BE2C (cell line): ENCODE results near the gene SLC5A11.

ENCODE experiments used
- DNase-seq: peaks from one replicate; pipeline ENCODE4 v3.0.0-alpha.2; 2020
- H3K27me3 ChIP-seq: fragments of 250-450 bp; sonication (Bioruptor Pico); 2 replicates; pipeline ENCODE4 v1.5.1; 2020; ENCODE audit warnings: mild to moderate bottlenecking
- H3K36me3 ChIP-seq: fragments of 250-450 bp; sonication (Bioruptor Pico); 2 replicates; pipeline ENCODE4 v1.5.1; 2020; ENCODE audit warnings: mild to moderate bottlenecking
- H3K4me1 ChIP-seq: fragments of 250-450 bp; sonication (Bioruptor Pico); 2 replicates; pipeline ENCODE4 v1.5.1; 2020
- H3K4me3 ChIP-seq: 2 replicates; pipeline ENCODE4 v1.5.1; 2011; ENCODE audit warnings: low read depth, low read length
- H3K9me3 ChIP-seq: fragments of 250-450 bp; sonication (Bioruptor Pico); 2 replicates; pipeline ENCODE4 v1.5.1; 2020
- TF ChIP-seq, protein P1 (sequence below): IDR thresholded peaks from 2 replicates; pipeline ENCODE4 v1.5.1; 2012; ENCODE audit warnings: mild to moderate bottlenecking, low read depth, low read length

Gene SLC5A11

DNA sequence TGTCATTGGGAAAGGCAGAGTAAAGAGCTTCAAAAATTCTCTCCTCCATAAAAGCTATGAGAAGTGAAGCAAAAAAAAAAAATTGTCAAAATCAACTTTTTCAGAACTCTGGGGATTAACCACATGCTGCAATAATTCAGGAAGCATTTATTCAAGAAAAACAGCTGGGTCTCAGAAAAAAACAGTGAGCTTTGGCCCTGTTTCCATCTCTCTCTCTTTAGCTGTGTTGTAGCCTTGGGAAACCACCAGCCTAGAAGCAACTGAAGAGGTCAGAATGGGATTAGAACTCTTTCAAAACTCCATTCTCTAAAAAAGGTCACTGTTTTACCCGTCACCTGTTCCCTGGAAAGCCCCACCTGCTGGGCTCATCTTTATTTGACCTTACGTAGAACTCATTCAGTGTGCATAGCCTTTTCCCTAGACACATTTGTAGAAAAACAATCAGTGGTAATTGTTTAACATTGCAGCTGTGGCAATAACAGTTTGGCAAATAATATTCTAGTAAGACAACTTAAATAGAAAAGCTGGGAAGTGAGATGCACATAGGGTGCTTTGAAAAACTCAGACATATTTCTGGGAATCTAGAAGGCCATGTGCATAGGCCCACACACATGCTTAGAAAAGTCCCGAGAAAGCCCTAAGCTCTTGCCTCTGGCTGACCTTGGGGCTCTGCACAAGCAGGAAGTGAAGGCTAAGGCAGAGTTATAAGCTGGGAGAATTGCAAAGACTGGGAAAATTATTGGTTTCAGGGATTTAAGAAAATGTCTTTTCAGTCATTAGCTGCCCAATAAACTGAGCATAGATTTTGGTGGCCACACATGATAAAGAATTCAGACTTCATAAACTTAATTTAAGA lies 18.0 kb downstream of the SLC5A11 start:
- no peaks in the 10 kb centered on the region for H3K27me3 ChIP-seq
- no peak overlapping the region for H3K4me3 ChIP-seq
- no peaks in the 10 kb centered on the region; the same call in 1 of the 2 replicates for H3K9me3 ChIP-seq
- no peaks in the 10 kb centered on the region for H3K4me1 ChIP-seq
- TF ChIP-seq, protein P1, sequence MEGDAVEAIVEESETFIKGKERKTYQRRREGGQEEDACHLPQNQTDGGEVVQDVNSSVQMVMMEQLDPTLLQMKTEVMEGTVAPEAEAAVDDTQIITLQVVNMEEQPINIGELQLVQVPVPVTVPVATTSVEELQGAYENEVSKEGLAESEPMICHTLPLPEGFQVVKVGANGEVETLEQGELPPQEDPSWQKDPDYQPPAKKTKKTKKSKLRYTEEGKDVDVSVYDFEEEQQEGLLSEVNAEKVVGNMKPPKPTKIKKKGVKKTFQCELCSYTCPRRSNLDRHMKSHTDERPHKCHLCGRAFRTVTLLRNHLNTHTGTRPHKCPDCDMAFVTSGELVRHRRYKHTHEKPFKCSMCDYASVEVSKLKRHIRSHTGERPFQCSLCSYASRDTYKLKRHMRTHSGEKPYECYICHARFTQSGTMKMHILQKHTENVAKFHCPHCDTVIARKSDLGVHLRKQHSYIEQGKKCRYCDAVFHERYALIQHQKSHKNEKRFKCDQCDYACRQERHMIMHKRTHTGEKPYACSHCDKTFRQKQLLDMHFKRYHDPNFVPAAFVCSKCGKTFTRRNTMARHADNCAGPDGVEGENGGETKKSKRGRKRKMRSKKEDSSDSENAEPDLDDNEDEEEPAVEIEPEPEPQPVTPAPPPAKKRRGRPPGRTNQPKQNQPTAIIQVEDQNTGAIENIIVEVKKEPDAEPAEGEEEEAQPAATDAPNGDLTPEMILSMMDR, result no peak
- no peak for DNase-seq
- no peaks in the 10 kb centered on the region for H3K36me3 ChIP-seq

DNA sequence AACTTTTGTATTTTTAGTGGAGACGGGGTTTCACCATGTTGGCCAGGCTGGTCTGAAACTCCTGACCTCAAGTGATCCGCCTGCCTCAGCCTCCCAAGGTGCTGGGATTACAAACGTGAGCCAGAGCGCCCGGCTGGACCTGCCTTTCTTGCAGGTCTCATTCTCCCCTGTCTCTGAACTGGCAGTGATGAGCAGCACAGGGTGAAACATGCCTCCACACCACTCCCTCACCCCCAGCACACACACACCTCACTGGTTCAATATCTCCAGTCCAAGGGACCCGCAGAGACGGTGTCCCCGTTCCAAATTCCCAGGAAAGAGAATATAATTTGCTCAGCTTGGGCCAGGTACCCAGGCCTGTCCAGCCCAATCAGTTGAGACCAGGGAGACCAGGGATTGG lies 23.3 kb downstream of the SLC5A11 start:
- DNase-seq, result no peak
- no peaks in the 10 kb centered on the region for H3K27me3 ChIP-seq
- TF ChIP-seq, protein P1, result no peak
- no peak overlapping the region for H3K4me3 ChIP-seq
- no peaks in the 10 kb centered on the region for H3K4me1 ChIP-seq
- no peaks in the 10 kb centered on the region for H3K36me3 ChIP-seq
- no peaks in the 10 kb centered on the region for H3K9me3 ChIP-seq

DNA sequence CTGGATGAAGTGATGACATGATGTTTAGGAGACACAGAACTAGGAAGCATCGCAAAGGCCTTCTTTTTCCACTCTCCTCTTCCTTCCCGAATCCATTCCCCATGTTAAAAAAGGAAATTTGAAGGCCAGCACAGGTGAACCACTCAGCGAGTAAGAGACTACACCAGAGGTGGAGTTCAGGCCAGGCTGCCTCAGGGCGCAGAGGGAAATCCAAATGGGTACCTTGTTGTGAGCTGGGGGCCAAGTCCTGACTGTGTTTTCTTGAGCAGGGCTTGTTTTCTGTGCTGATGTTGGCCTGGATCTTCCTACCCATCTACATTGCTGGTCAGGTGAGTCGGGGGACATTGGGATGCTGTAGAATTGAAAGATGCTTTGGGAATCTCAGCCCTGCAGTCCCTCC lies 26.1 kb downstream of the SLC5A11 start:
- TF ChIP-seq, protein P1, result no peak
- Histone ChIP-seq H3K9me3 (no peaks in the 10 kb centered on the region), H3K36me3 (no peaks in the 10 kb centered on the region), H3K27me3 (no peaks in the 10 kb centered on the region), H3K4me1 (no peaks in the 10 kb centered on the region), H3K4me3 (no peak overlapping the region)
- no peak for DNase-seq

DNA sequence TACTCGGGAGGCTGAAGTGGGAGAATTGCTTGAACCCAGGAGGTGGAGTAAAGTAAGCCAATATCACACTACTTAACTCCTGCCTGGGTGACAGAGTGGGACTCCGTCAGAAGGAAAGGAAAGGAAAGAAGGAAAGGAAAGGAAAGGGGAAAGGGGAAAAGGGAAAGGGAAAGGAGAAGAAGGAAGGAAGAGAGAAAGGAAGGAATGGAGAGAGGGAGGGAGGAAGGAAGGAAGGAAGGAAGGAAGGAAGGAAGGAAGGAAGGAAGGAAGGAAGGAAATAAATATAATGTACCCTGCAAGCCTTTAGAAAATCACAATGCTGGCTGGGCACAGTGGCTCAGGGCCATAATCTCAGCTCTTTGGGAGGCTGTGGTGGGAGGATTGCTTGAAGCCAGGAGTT lies 27.3 kb downstream of the SLC5A11 start:
- DNase-seq, result no peak
- Histone ChIP-seq H3K4me3 (no peak overlapping the region), H3K27me3 (no peaks in the 10 kb centered on the region), H3K9me3 (no peaks in the 10 kb centered on the region), H3K4me1 (no peaks in the 10 kb centered on the region), H3K36me3 (no peaks in the 10 kb centered on the region)
- TF ChIP-seq, protein P1, result no peak

DNA sequence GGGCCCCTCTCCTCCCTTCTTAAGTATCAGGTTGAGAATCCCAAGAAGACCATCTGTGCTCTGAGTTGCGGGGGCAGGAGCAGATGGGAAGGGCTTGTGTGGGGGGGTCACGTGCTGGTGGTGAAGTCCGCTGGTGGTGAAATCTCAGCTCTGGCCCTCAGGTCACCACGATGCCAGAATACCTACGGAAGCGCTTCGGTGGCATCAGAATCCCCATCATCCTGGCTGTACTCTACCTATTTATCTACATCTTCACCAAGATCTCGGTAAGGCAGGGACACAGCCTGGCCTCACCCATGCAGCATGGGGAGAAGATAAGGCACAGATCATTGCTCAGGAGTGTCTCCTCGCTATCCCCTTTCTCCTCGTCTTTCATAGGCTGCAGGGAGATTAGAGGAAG lies 29.7 kb downstream of the SLC5A11 start:
- H3K4me1 ChIP-seq, result no peaks in the 10 kb centered on the region
- TF ChIP-seq, protein P1, result no peak
- no peak for DNase-seq
- no peaks in the 10 kb centered on the region for H3K27me3 ChIP-seq
- H3K36me3 ChIP-seq, result no peaks in the 10 kb centered on the region
- no peaks in the 10 kb centered on the region for H3K9me3 ChIP-seq
- no peak overlapping the region for H3K4me3 ChIP-seq

DNA sequence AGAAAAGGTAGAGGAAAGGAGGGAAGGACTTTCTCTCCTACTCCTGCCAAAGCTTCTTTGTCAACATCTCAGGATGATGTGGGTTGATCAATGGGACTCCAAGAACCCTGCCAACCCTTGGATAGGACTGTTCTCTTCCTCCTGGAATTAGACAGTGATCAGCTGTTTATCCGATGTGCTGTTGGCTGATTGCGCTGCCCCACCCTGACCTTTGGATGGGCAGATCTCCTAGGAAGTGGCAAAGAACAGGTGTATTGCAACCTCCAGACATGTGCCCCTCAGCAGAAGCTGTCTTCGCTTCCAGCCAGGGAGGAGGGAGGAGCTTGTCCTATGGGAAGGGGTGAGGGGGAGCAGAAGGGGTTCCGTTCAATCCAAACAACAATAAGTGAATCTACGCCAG lies 30.5 kb downstream of the SLC5A11 start:
- no peaks in the 10 kb centered on the region for H3K27me3 ChIP-seq
- TF ChIP-seq, protein P1, result no peak
- no peaks in the 10 kb centered on the region for H3K36me3 ChIP-seq
- no peak for DNase-seq
- no peaks in the 10 kb centered on the region for H3K9me3 ChIP-seq
- H3K4me1 ChIP-seq, result no peaks in the 10 kb centered on the region
- no peak overlapping the region for H3K4me3 ChIP-seq
